Panc1 (cell line): ENCODE measurements around the gene MEI4. TPM values are rescaled to one million over a fixed set of nuclear protein-coding genes. Genes with fewer than 3 reads are reported as not detected.
A peak's percentile ranks its signal among the peaks of the same experiment; 100 is the strongest.

Source experiments
- ATAC-seq: fragments of 200-7000 bp; cut with Tn5 transposase; 2 replicates; pipeline ENCODE4 v1.9.1; 2020; ENCODE audit warnings: mild to moderate bottlenecking, moderate library complexity
- BruUV-seq: library from RNA; stranded (reverse); fragments of 400-500 nt; replicated peaks from 2 replicates; lab custom pipeline; 2021; lab: Mats Ljungman, UMichigan
- CTCF ChIA-PET: fragments of 300-600 bp; sonication (Branson Sonifier 250); formaldehyde crosslinking; loops from one replicate; lab custom pipeline; 2022; ENCODE audit warnings: antibody characterized with exemption; lab: Charles Lee
- POLR2A ChIA-PET: fragments of 300-600 bp; sonication (Branson Sonifier 250); formaldehyde crosslinking; loops from one replicate; lab custom pipeline; 2022; ENCODE audit warnings: antibody characterized with exemption; lab: Charles Lee
- DNase-seq: peaks from one replicate; pipeline ENCODE4 v3.0.0-alpha.2; 2010; ENCODE audit warnings: low read depth, low spot score
- H3K27ac ChIP-seq: 2 replicates; pipeline ENCODE4 v1.5.1; 2011; ENCODE audit warnings: mild to moderate bottlenecking, low read length, inconsistent platforms
- H3K27me3 ChIP-seq: fragments of 200-500 bp; sonication (Bioruptor generic); 2 replicates; pipeline ENCODE4 v1.6.0; 2014; ENCODE audit warnings: low read length, inconsistent platforms; ENCODE audit not compliant: control insufficient read depth, insufficient read depth
- H3K36me3 ChIP-seq: fragments of 200-500 bp; sonication (Bioruptor generic); 2 replicates; pipeline ENCODE4 v1.5.1; 2014; ENCODE audit warnings: inconsistent platforms, mild to moderate bottlenecking, low read length, moderate library complexity; ENCODE audit not compliant: control insufficient read depth, insufficient read depth
- H3K4me1 ChIP-seq: 2 replicates; pipeline ENCODE4 v1.5.1; 2011; ENCODE audit warnings: inconsistent platforms, mild to moderate bottlenecking, low read length, moderate library complexity; ENCODE audit not compliant: control insufficient read depth, insufficient read depth
- H3K4me3 ChIP-seq, 2 experiments: 2 replicates each; pipeline ENCODE4 v1.5.1; 2011 to 2012; ENCODE audit warnings: low read depth in 2 of 2, low read length in 2 of 2, mild to moderate bottlenecking in 2 of 2, inconsistent platforms in 1 of 2, moderate library complexity in 1 of 2
- H3K9me3 ChIP-seq: fragments of 200-500 bp; sonication (Bioruptor generic); 2 replicates; pipeline ENCODE4 v1.5.1; 2014; ENCODE audit warnings: low read depth, mild to moderate bottlenecking, inconsistent platforms, low read length, moderate library complexity; ENCODE audit not compliant: control insufficient read depth, insufficient read depth
- CTCF ChIP-seq: fragments of 450-650 bp; IDR thresholded peaks from 2 replicates; pipeline ENCODE4 v1.5.1; 2017; ENCODE audit warnings: mild to moderate bottlenecking
- POLR2AphosphoS5 ChIP-seq: IDR thresholded peaks from 2 replicates; pipeline ENCODE4 v1.6.1; 2012; ENCODE audit warnings: mild to moderate bottlenecking, low read depth, low read length, moderate library complexity
- REST ChIP-seq, 2 experiments: IDR thresholded peaks; 2 replicates each; pipeline ENCODE4 v1.6.1; 2011 to 2012; ENCODE audit warnings: low read depth in 2 of 2, control low read depth in 1 of 2, low read length in 1 of 2, mild to moderate bottlenecking in 1 of 2, moderate library complexity in 1 of 2; ENCODE audit not compliant: insufficient read depth in 1 of 2
- SIN3A ChIP-seq: IDR thresholded peaks from 2 replicates; pipeline ENCODE4 v1.6.1; 2012; ENCODE audit warnings: low read depth, mild to moderate bottlenecking, low read length, moderate library complexity, borderline replicate concordance; ENCODE audit not compliant: insufficient read depth
- TCF7L2 ChIP-seq: IDR thresholded peaks from 2 replicates; pipeline ENCODE4 v1.6.1; 2011; ENCODE audit warnings: mild to moderate bottlenecking, low read depth, low read length, inconsistent platforms
- in situ Hi-C: cut with HindIII; loops from 2 replicates; pipeline ENCODE4 v1.10.0; 2016; ENCODE audit warnings: low sequenced_read_pairs, low pct_unique_long_range_greater_than_20kb
- intact Hi-C: fragments of 100-400 bp; cut with micrococcal nuclease; formaldehyde crosslinking; loops from one replicate; pipeline ENCODE4 v1.10.0; 2022; ENCODE audit not compliant: unreplicated experiment
- total RNA-seq: library from RNA; stranded (reverse); gene quantifications from one replicate; pipeline ENCODE4 v1.2.1, GENCODE V29; 2021; ENCODE audit not compliant: unreplicated experiment

Gene MEI4
- total RNA-seq, 1 experiment from 2014 or later = 0.05 TPM

DNA sequence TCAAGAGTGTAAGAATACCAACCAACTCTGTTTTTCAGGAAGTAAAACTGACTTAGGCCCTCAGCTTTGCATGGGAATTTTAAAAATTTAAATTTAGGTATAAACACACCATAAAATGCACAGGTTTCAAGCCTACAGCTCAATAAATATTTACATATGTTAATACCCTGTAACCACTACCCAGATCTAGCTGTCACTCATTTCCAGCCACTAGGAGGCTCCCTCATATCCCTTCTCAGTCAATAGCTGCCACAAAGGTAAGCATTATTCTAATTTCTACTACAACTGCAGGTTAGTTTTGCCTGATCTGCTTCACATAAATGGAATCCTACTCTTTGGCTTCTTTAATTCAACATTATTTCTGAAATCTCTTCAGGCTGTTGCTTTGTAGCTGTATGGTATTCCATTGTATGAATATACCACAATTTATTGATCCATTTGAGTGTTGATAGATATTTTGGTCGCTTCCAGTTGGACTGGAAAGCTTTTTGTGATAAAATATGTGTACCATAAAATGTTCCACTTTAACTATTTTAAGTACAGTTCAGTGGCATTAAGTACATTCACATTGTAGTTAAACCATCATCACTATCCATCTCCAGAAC, 32.5 kb upstream of the MEI4 start:
- DNase-seq = no peak
- ChIA-PET CTCF (interaction anchor here (0.6 kb wide), 1 partner anchor 50 kb away, joined by 4 read pairs; no protein-coding TSS in a partner anchor), POLR2A (no interaction called here)
- in situ Hi-C loops (no loop called here), intact Hi-C loops (no loop called here)
- Histone ChIP-seq H3K4me3 (no peak overlapping the region), H3K4me1 (no peaks in the 10 kb centered on the region), H3K36me3 (no peaks in the 10 kb centered on the region), H3K9me3 (no peaks in the 10 kb centered on the region), H3K27ac (no peak overlapping the region), H3K27me3 (no peaks in the 10 kb centered on the region)
- TF ChIP-seq TCF7L2 = no peak
- TF ChIP-seq CTCF = peak; percentile 56; the same call in 1 of the 2 replicates
- ATAC-seq = peak; percentile 71; the same call in 1 of the 2 replicates
- no TSS peak for BruUV-seq

GRCh38 chr6:77624515-77624914, 28.3 kb upstream of the MEI4 start:
- no peak for ATAC-seq
- Histone ChIP-seq H3K27me3 (no peaks in the 10 kb centered on the region), H3K4me1 (no peaks in the 10 kb centered on the region), H3K9me3 (no peaks in the 10 kb centered on the region), H3K27ac (no peak overlapping the region), H3K4me3 (no peak overlapping the region), H3K36me3 (no peaks in the 10 kb centered on the region)
- no peak for DNase-seq
- TF ChIP-seq TCF7L2 (no peak), POLR2AphosphoS5 (no peak), REST (IDR thresholded peaks at IDR 0.05; ENCODE audit: insufficient read depth in 1 of 2, low read depth in 2 of 2, low read length in 1 of 2) (no peak), CTCF (no peak), SIN3A (no peak)
- ChIA-PET CTCF (no interaction called here), POLR2A (no interaction called here)
- in situ Hi-C loops = no loop called here
- intact Hi-C loops = no loop called here
- no TSS peak for BruUV-seq
